Measurements from ENCODE around the gene URI1. TPM values are rescaled to one million over a fixed set of nuclear protein-coding genes. Genes with fewer than 3 reads are reported as not detected.

Gene URI1
- total RNA-seq, 4 donors from 2014 or later = 84.8 to 91.2 (median 86.3) TPM

DNA sequence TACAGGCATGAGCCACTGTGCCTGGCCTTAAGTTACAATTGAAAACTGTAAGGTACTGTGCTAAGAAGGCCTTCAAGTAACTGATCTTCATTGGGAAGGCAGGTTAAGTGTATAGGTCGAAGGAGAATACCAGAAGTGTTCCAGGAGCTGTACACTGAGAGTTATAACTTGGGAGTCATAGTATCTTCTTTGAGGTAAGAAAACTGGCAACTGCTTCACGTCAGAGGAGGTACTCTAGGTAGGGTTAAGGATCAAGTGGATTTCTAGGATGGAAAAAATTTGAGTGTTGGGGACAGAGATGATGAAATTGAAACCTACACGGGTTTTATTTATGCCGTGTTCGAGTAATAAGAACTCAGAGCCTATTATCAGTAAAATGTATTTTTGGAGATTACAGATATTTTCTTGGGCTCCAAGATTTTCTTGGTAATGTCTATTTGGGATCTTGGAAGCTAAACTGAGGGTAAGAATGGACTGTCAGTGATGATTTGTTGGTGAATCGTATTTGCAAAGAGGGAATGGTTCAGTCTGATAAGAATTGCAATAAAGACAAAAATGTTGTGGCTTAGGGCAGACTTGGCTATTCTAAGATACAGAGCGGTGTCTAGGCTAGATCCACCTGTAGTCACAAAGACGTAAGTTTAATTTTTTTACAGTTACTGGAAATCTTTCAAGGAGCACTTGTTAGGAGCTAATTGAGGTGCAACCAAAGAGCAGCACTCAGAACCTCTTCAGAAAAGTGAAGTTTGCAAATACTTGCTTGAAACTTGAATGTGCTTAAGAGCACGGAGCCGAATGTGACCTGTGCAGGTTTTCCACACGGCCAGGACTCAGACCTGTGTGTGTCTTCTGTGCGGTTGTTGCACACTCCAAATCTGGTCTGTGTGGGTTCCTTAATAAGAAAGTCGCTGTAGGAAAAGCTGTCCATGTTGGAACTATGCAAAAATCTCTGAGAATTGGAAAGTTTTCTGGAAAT lies 102.5 kb downstream of the URI1 start:
- H3K27me3 ChIP-seq = no peaks in the 10 kb centered on the region
- H3K4me1 ChIP-seq = peaks cover 22 to 35% of the 10 kb centered on the region in 2 donors
- H3K27ac ChIP-seq = peak overlapping the region; percentile 34 to 56 (median 56)
- no peaks in the 10 kb centered on the region for H3K36me3 ChIP-seq
- no peak overlapping the region for H3K4me3 ChIP-seq (replicated peaks in 1 of 3)
- H3K9me3 ChIP-seq = no peaks in the 10 kb centered on the region
- peak; percentile 72 to 74 for DNase-seq
- no peak for TF ChIP-seq POLR2A (IDR thresholded peaks at IDR 0.05)
- TF ChIP-seq, protein P1, sequence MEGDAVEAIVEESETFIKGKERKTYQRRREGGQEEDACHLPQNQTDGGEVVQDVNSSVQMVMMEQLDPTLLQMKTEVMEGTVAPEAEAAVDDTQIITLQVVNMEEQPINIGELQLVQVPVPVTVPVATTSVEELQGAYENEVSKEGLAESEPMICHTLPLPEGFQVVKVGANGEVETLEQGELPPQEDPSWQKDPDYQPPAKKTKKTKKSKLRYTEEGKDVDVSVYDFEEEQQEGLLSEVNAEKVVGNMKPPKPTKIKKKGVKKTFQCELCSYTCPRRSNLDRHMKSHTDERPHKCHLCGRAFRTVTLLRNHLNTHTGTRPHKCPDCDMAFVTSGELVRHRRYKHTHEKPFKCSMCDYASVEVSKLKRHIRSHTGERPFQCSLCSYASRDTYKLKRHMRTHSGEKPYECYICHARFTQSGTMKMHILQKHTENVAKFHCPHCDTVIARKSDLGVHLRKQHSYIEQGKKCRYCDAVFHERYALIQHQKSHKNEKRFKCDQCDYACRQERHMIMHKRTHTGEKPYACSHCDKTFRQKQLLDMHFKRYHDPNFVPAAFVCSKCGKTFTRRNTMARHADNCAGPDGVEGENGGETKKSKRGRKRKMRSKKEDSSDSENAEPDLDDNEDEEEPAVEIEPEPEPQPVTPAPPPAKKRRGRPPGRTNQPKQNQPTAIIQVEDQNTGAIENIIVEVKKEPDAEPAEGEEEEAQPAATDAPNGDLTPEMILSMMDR (IDR thresholded peaks at IDR 0.05) = no peak
- 33 to 46% methylated on average over 13 of the region's 13 CpGs for WGBS, 2 donors
- intact Hi-C loops (cut with DNase I) = no loop called here

DNA sequence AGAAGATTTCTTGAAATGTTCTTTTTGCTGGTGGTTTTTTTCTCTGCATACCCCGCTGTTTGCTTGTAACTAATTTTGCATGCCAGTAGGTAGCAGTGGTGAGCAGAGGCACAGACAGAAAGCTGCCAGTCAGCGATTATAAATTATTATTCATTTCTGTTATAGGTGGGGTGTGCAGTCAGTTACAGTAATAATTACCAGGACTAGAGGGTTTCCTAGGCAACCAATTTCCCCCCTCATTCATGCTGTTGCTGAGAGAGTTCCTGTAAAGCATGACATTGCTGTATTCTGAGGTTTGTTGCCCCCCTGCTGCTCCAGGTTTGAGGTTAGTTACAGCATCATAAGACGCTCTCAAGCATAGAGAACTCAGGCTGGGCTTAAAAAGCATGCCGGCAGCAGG lies 104.5 kb downstream of the URI1 start:
- no peak for DNase-seq
- H3K4me1 ChIP-seq = peaks cover 22 to 35% of the 10 kb centered on the region in 2 donors
- H3K4me3 ChIP-seq (replicated peaks in 1 of 3) = no peak overlapping the region
- TF ChIP-seq, protein P1 (IDR thresholded peaks at IDR 0.05) = peak in 4 of 6 experiments; percentile 12 to 50 (median 30)
- no peak for TF ChIP-seq POLR2A (IDR thresholded peaks at IDR 0.05)
- no peak overlapping the region for H3K27ac ChIP-seq
- no peaks in the 10 kb centered on the region for H3K9me3 ChIP-seq
- H3K27me3 ChIP-seq = no peaks in the 10 kb centered on the region
- 39 to 45% methylated on average over 4 of the region's 4 CpGs for WGBS, 2 donors
- H3K36me3 ChIP-seq = no peaks in the 10 kb centered on the region
- intact Hi-C loops (cut with DNase I) = no loop called here

DNA sequence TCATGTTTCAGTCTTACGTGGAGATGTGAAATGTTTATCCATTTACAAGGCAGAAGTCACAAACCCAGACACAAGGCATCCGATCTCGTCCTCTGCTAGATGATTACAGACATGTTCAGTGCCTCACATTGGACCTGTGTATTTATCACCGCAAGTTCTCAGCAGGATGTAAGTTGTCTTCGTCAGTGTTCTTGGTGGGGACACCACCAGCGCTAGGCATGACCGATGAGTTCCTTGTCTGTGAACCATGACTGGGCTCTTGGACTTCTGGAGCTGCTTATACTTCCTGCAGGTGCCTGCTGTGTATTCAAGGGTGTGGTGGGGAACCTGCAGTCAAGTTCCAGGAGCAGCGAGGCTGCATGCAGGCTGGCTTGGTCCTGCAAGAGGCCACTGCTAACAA lies 105.4 kb downstream of the URI1 start:
- intact Hi-C loops (cut with DNase I) = no loop called here
- no peak overlapping the region for H3K4me3 ChIP-seq (replicated peaks in 1 of 3)
- WGBS, 2 donors = 57 to 71% methylated on average over 7 to 8 of the region's 8 CpGs
- H3K36me3 ChIP-seq = no peaks in the 10 kb centered on the region
- TF ChIP-seq POLR2A (IDR thresholded peaks at IDR 0.05) = no peak
- TF ChIP-seq, protein P1 (IDR thresholded peaks at IDR 0.05) = no peak
- no peaks in the 10 kb centered on the region for H3K9me3 ChIP-seq
- no peaks in the 10 kb centered on the region for H3K27me3 ChIP-seq
- DNase-seq = peak; percentile 36 to 39
- H3K4me1 ChIP-seq = peaks cover 22 to 35% of the 10 kb centered on the region in 2 donors
- no peak overlapping the region for H3K27ac ChIP-seq

DNA sequence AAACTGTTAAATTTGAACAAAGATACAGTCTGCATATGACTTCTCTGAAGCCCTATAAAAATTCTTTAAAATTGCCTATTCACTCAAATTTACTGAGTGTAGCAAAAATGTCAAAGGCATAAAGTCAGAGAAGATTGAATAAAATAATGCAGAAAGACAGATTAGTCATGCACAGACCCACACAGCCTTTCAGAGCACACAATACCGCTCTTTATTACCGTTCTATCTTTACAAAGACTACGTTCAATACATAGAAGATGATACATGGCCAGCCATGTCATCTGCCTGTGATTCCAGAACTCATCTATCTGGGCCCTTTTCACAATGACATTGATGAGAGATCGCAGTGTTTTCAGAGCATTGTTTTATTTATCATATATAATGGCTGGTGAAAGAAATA lies 107.2 kb downstream of the URI1 start:
- Histone ChIP-seq H3K4me1 (peaks cover 10 to 24% of the 10 kb centered on the region in 2 donors), H3K9me3 (no peaks in the 10 kb centered on the region), H3K27ac (no peak overlapping the region), H3K4me3 (replicated peaks in 1 of 3) (no peak overlapping the region), H3K27me3 (no peaks in the 10 kb centered on the region), H3K36me3 (no peaks in the 10 kb centered on the region)
- intact Hi-C loops (cut with DNase I) = no loop called here
- WGBS, 2 donors = 85 to 94% methylated on average over 4 of the region's 4 CpGs
- TF ChIP-seq POLR2A (IDR thresholded peaks at IDR 0.05) = no peak
- TF ChIP-seq, protein P1 (IDR thresholded peaks at IDR 0.05) = no peak
- DNase-seq = no peak

Measured in thyroid gland (tissue), 4 donors.